ENCODE data around the gene HIGD1A. TPM values are rescaled to one million over a fixed set of nuclear protein-coding genes. Genes with fewer than 3 reads are reported as not detected.
A peak's percentile ranks its signal among the peaks of the same experiment; 100 is the strongest.

Gene HIGD1A
- 96.7 TPM for total RNA-seq

GRCh38 chr3:42804106-42804830 is at the start of gene HIGD1A:
Gene HIGD1A, minus strand, starts transcription at chr3:42804490. Its CDS starts 10,237 bp downstream, at chr3:42794253.
- peak; percentile 96 for DNase-seq (ENCODE audit: low spot score)

GRCh38 chr3:42853739-42854302 is 49.5 kb upstream of the HIGD1A start:
- no peak for DNase-seq (ENCODE audit: low spot score)

GRCh38 chr3:42853056-42853455 is 48.8 kb upstream of the HIGD1A start:
- no peak for DNase-seq (ENCODE audit: low spot score)

GRCh38 chr3:42852441-42852840 is 48.2 kb upstream of the HIGD1A start:
- peak; percentile 44 for DNase-seq (ENCODE audit: low spot score)

- DNase-seq (ENCODE audit: low spot score): no peak
Measured at GRCh38 chr3:42851228-42851834, 47.0 kb upstream of the HIGD1A start.

- no peak for DNase-seq (ENCODE audit: low spot score)
Measured at GRCh38 chr3:42850263-42850662, 46.0 kb upstream of the HIGD1A start.

- DNase-seq (ENCODE audit: low spot score): no peak
Measured at GRCh38 chr3:42849017-42849416, 44.7 kb upstream of the HIGD1A start.

- peak; percentile 26 for DNase-seq (ENCODE audit: low spot score)
Measured at GRCh38 chr3:42847731-42848130, 43.4 kb upstream of the HIGD1A start.

- DNase-seq (ENCODE audit: low spot score): peak; percentile 40
Measured at GRCh38 chr3:42846685-42847522, 42.6 kb upstream of the HIGD1A start.

GRCh38 chr3:42844815-42845214 is 40.5 kb upstream of the HIGD1A start:
- DNase-seq (ENCODE audit: low spot score): no peak

GRCh38 chr3:42844412-42844713 is 40.1 kb upstream of the HIGD1A start:
- DNase-seq (ENCODE audit: low spot score): no peak

GRCh38 chr3:42843713-42844411 is 39.6 kb upstream of the HIGD1A start:
- DNase-seq (ENCODE audit: low spot score): no peak

GRCh38 chr3:42841332-42841731 is 37.0 kb upstream of the HIGD1A start:
- no peak for DNase-seq (ENCODE audit: low spot score)

GRCh38 chr3:42839616-42840015 is 35.3 kb upstream of the HIGD1A start:
- DNase-seq (ENCODE audit: low spot score): peak; percentile 45

- DNase-seq (ENCODE audit: low spot score): no peak
Measured at GRCh38 chr3:42838571-42838970, 34.3 kb upstream of the HIGD1A start.

GRCh38 chr3:42836150-42837123 is 32.1 kb upstream of the HIGD1A start:
- no peak for DNase-seq (ENCODE audit: low spot score)

GRCh38 chr3:42831321-42831713 is 27.0 kb upstream of the HIGD1A start:
- DNase-seq (ENCODE audit: low spot score): peak; percentile 86

GRCh38 chr3:42830437-42831320 is 26.4 kb upstream of the HIGD1A start:
- no peak for DNase-seq (ENCODE audit: low spot score)

- no peak for DNase-seq (ENCODE audit: low spot score)
Measured at GRCh38 chr3:42829628-42830436, 25.5 kb upstream of the HIGD1A start.
